OCI-LY1 (cell line): ENCODE measurements around the gene TARP.
"Not testable (repeated sequence)": the region's sequence is repeated elsewhere in the genome, so short reads cannot be mapped to it uniquely, and the experiment has no call there.

Source experiments
- H2AFZ ChIP-seq: fragments of 200-600 bp; sonication (generic), shearing (Covaris generic); 2 replicates; pipeline ENCODE4 v1.6.0; 2014; ENCODE audit warnings: antibody characterized with exemption, mild to moderate bottlenecking, low read length
- H3F3A ChIP-seq: fragments of 200-600 bp; sonication (generic), shearing (Covaris generic); 2 replicates; pipeline ENCODE4 v1.6.0; 2014; ENCODE audit warnings: mild to moderate bottlenecking, antibody characterized with exemption, low read length, moderate library complexity; ENCODE audit not compliant: insufficient read depth
- H3K27ac ChIP-seq: fragments of 200-600 bp; sonication (generic); 2 replicates; pipeline ENCODE4 v1.5.1; 2014; ENCODE audit warnings: low read length, mixed run types, mild to moderate bottlenecking, low read depth; ENCODE audit not compliant: poor library complexity, severe bottlenecking
- H3K27me3 ChIP-seq: fragments of 200-600 bp; sonication (generic); 2 replicates; pipeline ENCODE4 v1.6.0; 2014; ENCODE audit warnings: antibody characterized with exemption, mild to moderate bottlenecking, low read length, moderate library complexity; ENCODE audit not compliant: insufficient read depth
- H3K36me3 ChIP-seq: fragments of 200-600 bp; sonication (generic); 2 replicates; pipeline ENCODE4 v1.6.1; 2014; ENCODE audit warnings: mild to moderate bottlenecking, antibody characterized with exemption, low read length, moderate library complexity, mixed read lengths; ENCODE audit not compliant: insufficient read depth
- H3K4me1 ChIP-seq: fragments of 200-600 bp; sonication (generic); 2 replicates; pipeline ENCODE4 v1.5.1; 2014; ENCODE audit warnings: mild to moderate bottlenecking, low read length, moderate library complexity; ENCODE audit not compliant: insufficient read depth, severe bottlenecking
- H3K4me2 ChIP-seq: fragments of 200-600 bp; sonication (generic), shearing (Covaris generic); 2 replicates; pipeline ENCODE4 v1.6.1; 2014; ENCODE audit warnings: low read length
- H3K4me3 ChIP-seq: fragments of 200-600 bp; sonication (generic); 2 replicates; pipeline ENCODE4 v1.5.1; 2014; ENCODE audit warnings: low read length, low read depth, mild to moderate bottlenecking, mixed read lengths; ENCODE audit not compliant: poor library complexity, severe bottlenecking
- H3K79me2 ChIP-seq: fragments of 200-600 bp; shearing (Covaris generic); 2 replicates; pipeline ENCODE4 v1.6.1; 2016; ENCODE audit warnings: mixed run types, low read length, mixed read lengths; ENCODE audit not compliant: insufficient read depth
- H3K9ac ChIP-seq: fragments of 200-600 bp; sonication (generic), shearing (Covaris generic); 2 replicates; pipeline ENCODE4 v1.6.1; 2014; ENCODE audit warnings: mild to moderate bottlenecking, low read length, mixed read lengths
- H3K9me2 ChIP-seq: fragments of 200-600 bp; sonication (generic), shearing (Covaris generic); 2 replicates; pipeline ENCODE4 v1.6.1; 2014; ENCODE audit warnings: low read depth, mild to moderate bottlenecking, low read length, mixed read lengths
- H3K9me3 ChIP-seq: fragments of 200-600 bp; shearing (Covaris generic); 2 replicates; pipeline ENCODE4 v1.6.1; 2014; ENCODE audit warnings: low read length, mixed read lengths
- H4K20me1 ChIP-seq: fragments of 200-600 bp; sonication (generic), shearing (Covaris generic); 2 replicates; pipeline ENCODE4 v1.6.0; 2016; ENCODE audit warnings: mild to moderate bottlenecking, low read length; ENCODE audit not compliant: insufficient read depth
- CTCF ChIP-seq: fragments of 200-600 bp; sonication (generic), shearing (Covaris generic); IDR thresholded peaks from 2 replicates; pipeline ENCODE4 v1.5.1; 2017; ENCODE audit warnings: mild to moderate bottlenecking, antibody characterized with exemption, low read length, moderate library complexity, mixed read lengths
- EZH2 ChIP-seq: fragments of 200-600 bp; sonication (generic), shearing (Covaris generic); IDR thresholded peaks from 2 replicates; pipeline ENCODE4 v1.8.0; 2017; ENCODE audit warnings: borderline replicate concordance, mixed run types, mild to moderate bottlenecking, antibody characterized with exemption, low read length, moderate library complexity, mixed read lengths

The TARP gene

GRCh38 chr7:38235606-38236005, 37.8 kb downstream of the TARP start:
- TF ChIP-seq EZH2: no peak
- TF ChIP-seq CTCF: no peak
- Histone ChIP-seq H3K27me3 (no peaks in the 10 kb centered on the region), H3K9ac (no peak overlapping the region), H2AFZ (no peak overlapping the region), H3K4me3 (no peak overlapping the region), H3F3A (no peaks in the 10 kb centered on the region), H3K9me3 (no peaks in the 10 kb centered on the region), H3K79me2 (no peaks in the 10 kb centered on the region), H3K27ac (no peak overlapping the region), H4K20me1 (no peaks in the 10 kb centered on the region), H3K4me2 (no peak overlapping the region), H3K4me1 (peaks cover 15% of the 10 kb centered on the region), H3K36me3 (0 out of 2 replicates have a peak, but pooled peaks cover under 1% of the 10 kb centered on the region), H3K9me2 (no peaks in the 10 kb centered on the region)

- H3K9ac ChIP-seq, H3K4me2 ChIP-seq, H3K79me2 ChIP-seq, H3K27me3 ChIP-seq, H4K20me1 ChIP-seq, H3K9me3 ChIP-seq, H3K4me3 ChIP-seq, H3K36me3 ChIP-seq, H2AFZ ChIP-seq, H3K9me2 ChIP-seq, H3K27ac ChIP-seq, H3F3A ChIP-seq: not testable (repeated sequence)
- peaks cover 15% of the 10 kb centered on the region for H3K4me1 ChIP-seq
These were observed 38.7 kb downstream of the TARP start for GRCh38 chr7:38234759-38235158.

- H4K20me1 ChIP-seq: no peaks in the 10 kb centered on the region
- H3K9me3 ChIP-seq: no peaks in the 10 kb centered on the region
- H3K4me3 ChIP-seq: no peak overlapping the region
- H3K9me2 ChIP-seq: no peaks in the 10 kb centered on the region
- H3K27ac ChIP-seq: peak overlapping the region; percentile 35
- peaks cover 12% of the 10 kb centered on the region for H3K36me3 ChIP-seq
- H3F3A ChIP-seq: no peaks in the 10 kb centered on the region
- H3K79me2 ChIP-seq: no peaks in the 10 kb centered on the region
- no peak overlapping the region for H3K9ac ChIP-seq
- peaks cover 15% of the 10 kb centered on the region for H3K4me1 ChIP-seq
- H3K27me3 ChIP-seq: no peaks in the 10 kb centered on the region
- no peak for TF ChIP-seq EZH2
- no peak for TF ChIP-seq CTCF
- no peak overlapping the region for H3K4me2 ChIP-seq
- H2AFZ ChIP-seq: no peak overlapping the region
These were observed 40.7 kb downstream of the TARP start for GRCh38 chr7:38232502-38233366.
